ENCODE results near the gene TSC2. TPM values are rescaled to one million over a fixed set of nuclear protein-coding genes. Genes with fewer than 3 reads are reported as not detected.

TSC2 gene
- polyA plus RNA-seq, 4 donors: 104 to 188 (median 148) TPM

DNA sequence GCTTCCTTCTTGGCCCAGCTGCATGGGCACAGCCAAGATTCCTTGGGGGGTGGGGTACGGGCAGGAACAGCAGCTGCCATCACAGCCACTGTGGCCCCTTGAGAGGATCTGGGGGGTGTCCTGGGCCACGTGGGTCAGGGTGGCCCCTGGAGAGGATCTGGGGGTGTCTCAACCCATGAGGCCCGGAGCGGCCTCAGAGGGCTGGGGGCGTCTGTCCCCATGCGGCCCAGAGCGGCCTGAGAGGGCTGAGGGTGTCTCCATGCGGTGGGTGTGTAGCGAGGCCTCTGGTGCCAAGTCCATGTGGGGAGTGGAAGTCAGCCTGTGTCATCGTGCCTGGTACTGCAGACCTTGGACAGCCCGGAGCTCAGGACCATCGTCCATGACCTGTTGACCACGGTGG lies 13.7 kb downstream of the TSC2 start:
- DNase-seq (ENCODE audit: low read depth in 4 of 4, low spot score in 2 of 4): no peak

DNA sequence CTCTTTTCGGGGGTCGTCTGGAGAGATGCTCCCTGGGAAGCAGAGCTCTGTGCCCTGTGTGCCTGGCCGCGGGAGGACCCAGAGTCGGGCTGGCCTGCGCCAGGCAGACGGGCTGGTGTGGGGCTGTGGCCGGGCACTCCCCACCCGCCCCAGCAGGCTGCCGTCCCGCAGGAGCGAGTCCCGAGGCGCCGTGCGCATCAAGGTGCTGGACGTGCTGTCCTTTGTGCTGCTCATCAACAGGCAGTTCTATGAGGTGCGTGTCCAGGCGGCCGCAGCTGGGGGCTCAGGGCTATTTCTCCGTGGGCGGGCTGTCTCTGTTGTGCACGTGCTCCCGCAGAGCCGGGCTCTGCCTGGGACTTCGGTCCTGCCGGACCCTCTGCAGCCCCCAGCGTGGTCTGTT lies 15.0 kb downstream of the TSC2 start:
- no peak for DNase-seq (ENCODE audit: low read depth in 4 of 4, low spot score in 2 of 4)

DNA sequence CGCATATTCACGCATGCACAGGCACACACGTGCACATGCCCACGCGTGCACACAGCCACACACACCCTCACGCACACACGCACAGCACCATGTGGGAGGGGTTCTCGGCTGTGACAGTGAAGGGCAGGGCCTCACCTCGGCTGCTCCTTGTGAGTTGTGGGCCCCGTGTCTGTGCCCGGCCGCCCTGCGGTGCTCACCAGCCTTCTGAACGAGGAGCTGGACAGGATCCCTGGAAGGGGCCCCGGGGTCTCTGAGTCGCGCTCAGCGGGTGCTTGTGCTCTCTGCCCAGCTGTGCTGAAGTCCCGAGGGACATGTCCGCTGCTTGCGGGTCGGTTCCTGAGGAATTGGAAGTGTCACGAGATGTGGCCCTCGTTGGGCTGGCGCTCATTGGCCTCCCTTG lies 16.1 kb downstream of the TSC2 start:
- no peak for DNase-seq (ENCODE audit: low read depth in 4 of 4, low spot score in 2 of 4)

DNA sequence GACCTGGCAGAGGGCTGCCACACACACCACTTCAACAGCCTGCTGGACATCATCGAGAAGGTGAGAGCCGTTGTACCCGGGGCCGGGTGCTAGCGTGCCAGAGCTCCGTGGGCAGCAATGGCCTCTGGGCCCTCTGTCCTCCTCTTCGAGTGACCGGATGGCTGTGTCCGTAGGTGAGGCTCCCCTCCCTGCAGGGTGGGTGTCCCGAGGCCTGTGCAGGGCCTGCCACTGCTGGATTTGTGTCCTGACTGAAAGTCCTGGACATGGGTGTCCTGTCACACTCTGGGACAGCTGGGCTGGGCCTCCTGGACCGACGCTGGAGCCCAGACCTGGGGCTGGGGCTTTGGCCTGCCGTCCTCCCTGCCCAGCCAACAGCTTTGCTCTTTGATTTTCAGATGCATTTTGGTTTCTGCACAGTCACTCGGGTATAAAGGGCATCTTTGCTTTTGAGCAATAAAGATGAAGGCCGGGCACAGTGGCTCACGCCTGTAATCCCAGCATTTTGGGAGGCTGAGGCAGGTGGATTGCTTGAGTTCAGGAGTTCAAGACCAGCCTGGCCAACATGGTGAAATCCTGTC lies 16.7 kb downstream of the TSC2 start:
- DNase-seq (ENCODE audit: low read depth in 4 of 4, low spot score in 2 of 4): no peak

DNA sequence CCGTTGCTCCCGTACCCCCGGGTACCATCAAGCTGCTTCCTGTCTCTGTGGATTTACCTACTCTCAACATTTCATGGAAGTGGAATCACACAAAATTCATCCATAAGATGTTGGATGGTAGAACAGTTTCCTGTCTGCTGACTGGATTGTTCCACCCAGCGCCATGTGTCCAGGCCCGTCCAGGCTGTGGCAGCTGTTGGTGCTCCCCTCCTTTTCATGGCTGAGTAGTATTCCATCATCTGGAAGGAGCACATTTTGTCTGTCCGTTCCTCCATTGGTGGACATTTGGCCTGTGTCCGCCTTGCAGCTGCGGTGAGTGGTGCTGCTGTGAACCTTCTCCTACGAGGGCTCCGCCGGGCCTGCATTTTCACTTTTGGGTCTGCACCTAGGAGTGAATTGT lies 18.4 kb downstream of the TSC2 start:
- DNase-seq (ENCODE audit: low read depth in 4 of 4, low spot score in 2 of 4): no peak

DNA sequence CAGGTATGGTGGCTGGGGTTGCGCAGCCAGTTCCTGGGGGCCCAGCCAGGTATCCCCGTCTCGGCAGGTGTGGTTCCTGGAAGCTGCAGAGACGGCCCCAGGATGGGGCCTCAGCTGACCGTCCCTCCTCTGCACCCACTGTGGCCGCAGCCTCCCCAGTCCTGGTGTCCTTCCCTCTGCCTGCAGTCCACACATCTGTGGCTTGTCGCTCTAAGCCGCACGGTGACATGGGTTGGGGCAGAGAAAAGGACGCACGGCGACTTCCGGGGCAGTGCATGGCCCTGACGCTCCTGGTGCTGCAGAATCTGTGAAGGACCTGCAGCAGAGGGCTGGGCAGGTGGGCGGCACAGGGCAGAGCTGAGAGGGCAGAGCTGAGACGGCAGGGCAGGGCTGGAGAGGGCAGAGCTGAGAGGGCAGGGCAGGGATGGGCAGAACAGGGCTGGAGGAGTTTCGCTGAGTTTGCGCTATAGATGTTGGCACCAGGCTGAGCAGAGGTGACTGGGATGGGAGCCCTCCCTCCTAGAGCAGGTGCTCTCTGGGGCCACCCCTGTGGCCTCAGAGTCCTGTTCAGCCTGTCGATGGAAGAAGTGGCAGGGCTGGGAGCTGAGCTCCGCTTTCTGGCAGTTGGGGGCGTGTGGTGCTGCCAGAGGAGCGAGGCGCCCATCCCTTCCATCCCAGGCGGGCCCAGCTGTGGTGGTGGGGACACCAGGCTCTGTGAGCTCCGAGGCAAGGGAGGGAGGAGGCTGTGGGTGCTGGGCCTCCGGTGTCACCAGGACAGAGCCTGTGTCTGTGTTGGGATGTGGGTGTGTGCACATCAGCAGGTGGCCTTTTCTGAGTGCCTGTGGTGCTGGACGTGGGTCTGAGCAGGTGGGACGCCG lies 23.0 kb downstream of the TSC2 start:
- DNase-seq (ENCODE audit: low read depth in 4 of 4, low spot score in 2 of 4): no peak

DNA sequence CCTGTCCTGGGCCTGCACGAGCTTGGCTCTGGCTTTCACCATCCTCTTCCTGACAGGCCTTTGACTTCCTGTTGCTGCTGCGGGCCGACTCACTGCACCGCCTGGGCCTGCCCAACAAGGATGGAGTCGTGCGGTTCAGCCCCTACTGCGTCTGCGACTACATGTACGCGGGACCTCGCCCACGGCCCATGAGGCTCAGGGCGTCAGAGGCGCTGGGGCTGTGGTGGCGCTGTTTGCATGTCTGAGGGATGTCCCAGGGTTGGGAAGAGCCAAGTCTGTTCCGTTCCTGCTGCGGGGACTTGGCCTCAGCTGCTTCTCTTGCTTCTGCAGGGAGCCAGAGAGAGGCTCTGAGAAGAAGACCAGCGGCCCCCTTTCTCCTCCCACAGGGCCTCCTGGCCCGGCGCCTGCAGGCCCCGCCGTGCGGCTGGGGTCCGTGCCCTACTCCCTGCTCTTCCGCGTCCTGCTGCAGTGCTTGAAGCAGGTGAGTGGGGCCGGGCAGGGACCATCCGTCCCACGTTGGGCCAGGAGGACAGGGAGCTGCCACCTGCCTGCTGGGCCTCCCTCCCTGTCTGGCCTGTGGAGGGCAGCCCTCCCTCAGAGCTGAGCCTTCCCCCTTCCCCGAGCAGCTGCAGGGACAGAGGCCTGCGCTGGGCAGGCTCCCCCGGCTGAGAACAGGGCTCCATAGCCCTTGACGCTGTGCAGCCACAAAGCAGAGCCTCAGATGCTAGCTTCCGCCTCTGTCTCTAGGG lies 23.8 kb downstream of the TSC2 start:
- no peak for DNase-seq (ENCODE audit: low read depth in 4 of 4, low spot score in 2 of 4)

DNA sequence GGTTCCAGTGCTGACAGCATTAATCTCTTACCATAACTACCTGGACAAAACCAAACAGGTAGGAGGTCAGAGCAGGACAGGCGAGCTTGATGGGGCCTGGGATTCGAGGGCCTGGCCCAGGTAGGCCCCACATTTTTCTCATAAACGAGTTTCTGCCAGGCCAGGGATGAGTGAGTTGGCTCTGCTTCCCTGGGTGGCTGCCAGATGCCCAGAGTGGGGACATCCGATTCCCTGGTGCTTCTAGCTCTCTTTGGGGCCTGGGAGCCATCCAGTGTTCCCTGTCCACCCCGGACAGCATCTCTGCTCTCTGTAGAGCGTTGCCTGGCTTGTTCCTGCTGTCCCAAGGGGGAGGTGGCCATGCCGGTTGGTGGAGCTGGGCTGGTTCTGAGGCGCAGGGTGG lies 25.1 kb downstream of the TSC2 start:
- DNase-seq (ENCODE audit: low read depth in 4 of 4, low spot score in 2 of 4): no peak

DNA sequence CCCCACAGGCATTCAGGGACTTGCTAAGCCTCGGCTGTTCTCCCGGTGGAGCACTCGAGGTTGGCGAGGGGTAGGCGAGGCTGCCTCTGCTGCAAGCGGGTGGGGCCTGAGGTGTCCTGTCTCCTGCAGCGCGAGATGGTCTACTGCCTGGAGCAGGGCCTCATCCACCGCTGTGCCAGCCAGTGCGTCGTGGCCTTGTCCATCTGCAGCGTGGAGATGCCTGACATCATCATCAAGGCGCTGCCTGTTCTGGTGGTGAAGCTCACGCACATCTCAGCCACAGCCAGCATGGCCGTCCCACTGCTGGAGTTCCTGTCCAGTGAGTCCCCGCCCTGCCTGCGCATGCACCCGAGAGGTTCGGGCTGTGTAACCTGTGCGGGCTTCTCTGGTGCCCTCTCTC lies 26.3 kb downstream of the TSC2 start:
- DNase-seq (ENCODE audit: low read depth in 4 of 4, low spot score in 2 of 4): no peak

DNA sequence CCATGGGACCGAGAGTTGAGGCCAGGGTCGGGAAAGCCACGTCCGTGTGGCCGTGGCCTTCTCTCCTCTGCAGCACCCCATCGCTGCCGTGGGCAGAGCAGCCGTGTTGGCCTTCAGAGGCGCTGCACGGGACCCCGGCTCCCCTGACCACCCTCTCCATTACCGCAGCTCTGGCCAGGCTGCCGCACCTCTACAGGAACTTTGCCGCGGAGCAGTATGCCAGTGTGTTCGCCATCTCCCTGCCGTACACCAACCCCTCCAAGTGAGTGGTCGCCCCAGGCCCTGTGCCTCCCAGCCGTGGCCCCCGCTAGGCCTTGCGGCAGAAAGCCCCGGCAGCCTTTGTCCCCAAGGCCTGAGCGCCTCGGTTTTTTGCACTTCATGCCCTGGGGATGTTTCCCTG lies 27.8 kb downstream of the TSC2 start:
- no peak for DNase-seq (ENCODE audit: low read depth in 4 of 4, low spot score in 2 of 4)

DNA sequence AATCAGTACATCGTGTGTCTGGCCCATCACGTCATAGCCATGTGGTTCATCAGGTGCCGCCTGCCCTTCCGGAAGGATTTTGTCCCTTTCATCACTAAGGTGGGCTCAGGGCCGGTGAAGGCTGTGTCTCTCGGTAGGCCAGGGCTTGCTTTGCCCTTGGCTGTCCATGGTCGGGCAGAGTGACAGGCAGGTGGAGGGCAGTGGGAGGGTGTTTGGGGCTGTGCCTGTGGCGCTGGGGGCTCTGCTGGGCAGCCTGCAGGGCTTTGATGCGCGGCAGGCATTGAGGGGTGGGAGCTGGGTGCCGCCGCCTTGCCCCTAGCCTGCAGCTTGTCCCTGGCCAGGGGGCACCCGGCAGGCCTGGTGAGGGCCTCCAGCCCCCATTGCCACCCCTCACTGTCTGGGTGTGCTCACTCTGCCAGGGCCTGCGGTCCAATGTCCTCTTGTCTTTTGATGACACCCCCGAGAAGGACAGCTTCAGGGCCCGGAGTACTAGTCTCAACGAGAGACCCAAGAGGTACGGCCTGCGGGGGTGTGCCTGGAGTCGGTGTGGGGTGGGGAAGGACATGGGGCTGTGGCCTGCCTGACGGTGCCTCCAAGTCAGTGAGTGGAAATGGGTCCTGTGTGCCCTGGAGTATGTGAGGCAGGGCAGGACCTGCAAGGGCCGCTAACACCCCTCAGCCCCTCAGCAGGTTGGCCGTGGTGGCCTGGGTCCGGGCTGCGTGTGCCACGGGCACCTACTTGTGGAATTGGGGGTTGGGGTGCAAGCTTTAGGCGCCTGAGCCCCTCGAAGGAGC lies 28.5 kb downstream of the TSC2 start:
- DNase-seq (ENCODE audit: low read depth in 4 of 4, low spot score in 2 of 4): no peak

DNA sequence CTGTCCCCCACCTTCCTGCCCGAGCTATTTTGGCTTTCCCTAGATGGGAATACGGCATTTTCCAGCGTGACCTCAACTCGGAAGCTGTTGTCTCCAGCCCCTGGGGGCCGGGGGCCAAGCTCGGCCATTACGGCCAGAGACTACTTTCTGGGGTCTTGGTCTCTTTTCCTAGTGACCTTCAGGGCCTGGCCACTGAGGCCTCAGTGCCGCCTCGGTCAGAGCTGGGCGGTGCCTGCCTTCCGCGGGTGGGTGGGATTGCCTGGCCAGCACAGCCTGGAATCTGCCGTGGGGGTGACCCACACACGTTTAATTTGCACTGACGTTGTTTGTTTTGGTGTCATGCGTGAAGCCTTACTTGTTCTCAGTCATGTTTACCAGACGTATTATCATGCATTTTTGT lies 29.2 kb downstream of the TSC2 start:
- DNase-seq (ENCODE audit: low read depth in 4 of 4, low spot score in 2 of 4): no peak

DNA sequence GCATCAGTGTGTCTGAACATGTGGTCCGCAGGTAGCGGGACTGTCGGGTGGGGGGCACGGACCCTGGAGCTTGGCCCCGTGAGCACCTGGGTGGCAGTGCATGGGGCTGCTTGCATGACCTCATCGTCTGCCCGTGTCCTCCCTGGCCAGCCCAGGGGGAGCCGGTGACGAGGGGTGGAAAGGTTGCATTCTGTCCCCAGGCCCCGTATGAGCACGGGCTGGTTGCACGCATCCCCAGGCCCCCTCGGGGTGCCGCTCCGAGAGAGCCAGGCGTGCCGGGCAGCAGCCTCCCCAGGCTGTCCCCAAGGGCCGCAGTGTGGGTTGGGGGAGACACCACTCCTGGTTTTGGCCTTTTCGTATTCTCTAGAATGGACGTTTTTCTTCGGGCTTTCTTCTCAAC lies 29.9 kb downstream of the TSC2 start:
- no peak for DNase-seq (ENCODE audit: low read depth in 4 of 4, low spot score in 2 of 4)

DNA sequence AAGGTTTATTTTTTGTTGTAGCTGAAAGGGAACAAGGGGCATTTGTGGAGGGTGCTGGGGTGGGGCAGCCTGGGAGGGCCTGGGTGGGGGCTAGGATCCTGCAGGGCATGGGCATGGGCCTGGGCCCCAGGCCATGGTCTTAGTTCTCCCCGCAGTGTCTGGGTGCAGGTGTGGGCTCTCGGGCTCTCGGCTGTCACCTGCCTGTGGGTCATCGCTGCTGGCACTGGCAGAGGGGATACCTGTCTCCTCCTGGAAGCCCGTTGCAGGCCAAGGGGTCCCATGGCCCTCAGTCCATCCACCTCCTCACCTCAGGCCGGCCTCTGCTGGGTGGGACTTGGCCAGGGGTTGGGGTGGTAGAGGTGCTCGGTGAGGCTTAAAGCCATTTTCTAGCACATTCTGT lies 30.3 kb downstream of the TSC2 start:
- no peak for DNase-seq (ENCODE audit: low read depth in 4 of 4, low spot score in 2 of 4)

DNA sequence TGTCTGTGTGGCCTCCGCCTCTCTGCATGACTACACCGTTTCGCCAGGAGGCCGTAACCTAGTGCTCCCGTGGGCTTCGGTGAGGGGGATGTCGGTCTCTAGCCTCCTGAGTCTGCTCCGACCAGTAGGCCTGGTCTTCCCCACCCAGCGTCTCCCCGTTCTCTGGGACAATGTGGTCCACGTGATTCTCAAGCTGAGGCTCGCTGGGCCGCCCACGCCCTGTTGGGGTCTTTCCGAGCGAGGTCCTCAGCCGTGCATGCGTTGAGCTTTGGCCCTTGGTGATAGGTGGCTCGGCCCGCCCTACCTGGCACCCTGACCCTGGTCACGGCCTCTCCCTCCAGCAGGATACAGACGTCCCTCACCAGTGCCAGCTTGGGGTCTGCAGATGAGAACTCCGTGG lies 30.9 kb downstream of the TSC2 start:
- DNase-seq (ENCODE audit: low read depth in 4 of 4, low spot score in 2 of 4): no peak

DNA sequence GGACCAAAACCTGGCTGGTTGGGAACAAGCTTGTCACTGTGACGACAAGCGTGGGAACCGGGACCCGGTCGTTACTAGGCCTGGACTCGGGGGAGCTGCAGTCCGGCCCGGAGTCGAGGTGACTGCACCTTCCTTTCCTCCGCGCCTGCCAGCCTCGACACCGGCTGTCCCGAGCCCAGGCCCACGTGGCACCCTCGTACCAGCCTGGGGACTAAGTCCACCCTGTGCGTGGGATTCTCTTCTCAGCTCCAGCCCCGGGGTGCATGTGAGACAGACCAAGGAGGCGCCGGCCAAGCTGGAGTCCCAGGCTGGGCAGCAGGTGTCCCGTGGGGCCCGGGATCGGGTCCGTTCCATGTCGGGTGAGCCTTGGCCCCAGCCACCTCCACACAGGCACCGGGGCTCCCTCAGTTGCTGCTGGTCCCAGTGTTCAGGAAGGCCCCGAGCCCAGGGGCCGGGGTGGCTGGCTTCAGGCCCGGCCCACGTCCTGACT lies 31.6 kb downstream of the TSC2 start:
- DNase-seq (ENCODE audit: low read depth in 4 of 4, low spot score in 2 of 4): no peak

DNA sequence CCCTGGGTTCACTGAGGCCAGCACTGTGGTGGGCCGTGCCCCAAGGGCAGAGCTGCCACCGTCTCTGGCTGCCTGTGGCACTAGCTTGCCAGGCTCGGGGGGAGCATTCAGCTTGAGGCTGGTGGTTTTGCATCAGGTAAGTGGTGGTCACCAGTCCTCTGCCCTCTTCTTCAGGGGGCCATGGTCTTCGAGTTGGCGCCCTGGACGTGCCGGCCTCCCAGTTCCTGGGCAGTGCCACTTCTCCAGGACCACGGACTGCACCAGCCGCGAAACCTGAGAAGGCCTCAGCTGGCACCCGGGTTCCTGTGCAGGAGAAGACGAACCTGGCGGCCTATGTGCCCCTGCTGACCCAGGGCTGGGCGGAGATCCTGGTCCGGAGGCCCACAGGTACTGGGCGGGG lies 32.2 kb downstream of the TSC2 start:
- DNase-seq (ENCODE audit: low read depth in 4 of 4, low spot score in 2 of 4): no peak

DNA sequence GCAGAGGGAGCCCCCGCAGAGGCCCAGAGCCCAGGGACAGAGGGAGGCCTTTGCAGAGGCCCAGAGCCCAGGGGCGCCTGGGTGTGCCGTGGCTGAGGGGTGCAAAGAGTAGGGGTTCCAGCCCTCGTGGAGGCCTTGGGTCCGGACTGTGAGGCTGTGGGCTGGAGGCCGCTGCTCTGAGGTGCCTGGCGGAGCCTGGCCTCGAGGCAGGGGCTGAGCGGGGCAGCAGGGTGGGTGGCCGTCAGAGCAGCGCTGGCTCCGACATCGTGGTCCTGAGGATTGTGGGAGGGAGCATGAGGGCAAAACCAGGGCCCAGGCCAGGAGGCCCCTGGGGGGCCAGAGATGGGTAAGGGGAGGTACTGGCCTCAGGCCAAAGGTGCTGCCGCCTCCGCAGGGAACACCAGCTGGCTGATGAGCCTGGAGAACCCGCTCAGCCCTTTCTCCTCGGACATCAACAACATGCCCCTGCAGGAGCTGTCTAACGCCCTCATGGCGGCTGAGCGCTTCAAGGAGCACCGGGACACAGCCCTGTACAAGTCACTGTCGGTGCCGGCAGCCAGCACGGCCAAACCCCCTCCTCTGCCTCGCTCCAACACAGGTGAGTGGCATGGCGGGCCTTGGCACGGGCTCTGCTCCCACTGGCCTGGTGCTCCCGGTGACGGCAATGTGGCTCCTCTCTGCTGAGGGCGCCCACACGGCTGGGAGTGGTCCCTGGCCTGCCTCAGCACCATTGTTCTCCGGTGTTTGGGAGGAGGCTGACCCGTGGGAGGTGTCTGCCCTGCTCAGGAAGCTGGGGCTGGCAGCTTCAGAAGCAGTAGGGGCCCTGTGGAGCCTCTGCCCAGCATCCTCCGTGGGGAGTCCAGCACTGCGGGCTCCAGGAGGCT lies 33.7 kb downstream of the TSC2 start:
- DNase-seq (ENCODE audit: low read depth in 4 of 4, low spot score in 2 of 4): no peak

DNA sequence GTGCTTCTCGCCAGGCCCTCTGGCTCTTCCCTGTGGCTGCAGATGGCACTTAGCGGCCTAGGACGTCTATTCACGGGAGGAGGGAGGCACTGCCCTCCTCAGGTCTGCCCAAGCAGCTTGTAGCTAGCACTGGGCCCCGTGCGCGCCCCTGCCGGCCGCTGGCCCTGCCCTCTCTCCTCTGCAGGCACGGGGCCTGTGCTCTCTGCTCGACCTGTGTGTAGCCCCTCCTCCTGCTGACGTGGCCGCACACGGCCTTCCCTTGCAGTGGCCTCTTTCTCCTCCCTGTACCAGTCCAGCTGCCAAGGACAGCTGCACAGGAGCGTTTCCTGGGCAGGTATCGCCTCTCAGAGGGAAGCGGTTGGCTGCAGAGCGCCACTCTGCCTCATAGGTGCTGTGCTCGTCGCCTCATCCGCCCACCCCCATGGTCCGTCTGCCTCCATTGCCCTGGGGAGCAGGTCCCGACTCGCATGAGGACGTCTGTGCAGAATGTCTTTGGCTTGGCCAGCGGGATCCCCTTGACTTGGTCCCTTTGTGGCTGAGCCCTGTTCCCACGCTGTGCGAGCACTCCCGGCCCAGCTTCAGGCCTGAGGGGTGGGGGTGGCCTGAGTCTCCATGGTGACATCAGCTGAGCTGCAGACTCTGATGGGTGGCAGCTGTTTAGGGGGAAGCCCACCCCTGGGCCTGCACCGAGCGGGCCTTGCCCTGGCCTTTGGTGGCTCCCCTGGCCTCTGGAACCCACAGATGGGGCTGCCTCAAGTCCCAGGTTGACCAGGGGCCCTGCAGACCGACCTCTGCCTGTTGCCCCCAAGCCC lies 34.6 kb downstream of the TSC2 start:
- DNase-seq (ENCODE audit: low read depth in 4 of 4, low spot score in 2 of 4): peak; percentile 52 to 65 (median 62)
